Measurements from ENCODE around the gene ZDHHC20. TPM values are rescaled to one million over a fixed set of nuclear protein-coding genes. Genes with fewer than 3 reads are reported as not detected.

Gene ZDHHC20
- polyA plus RNA-seq, 2 of the 4 experiments (the other 2 are of a cell fraction), result 26.9 to 57.0 TPM

- ATAC-seq (no peak), FAIRE-seq (no peak), DNase-seq (ENCODE audit: low read depth in 1 of 2, low spot score in 1 of 2) (no peak)
- no peak overlapping the region for H3K4me3 ChIP-seq
- ChIA-PET CTCF (interaction anchor here (1.0 kb wide), 1 partner anchor 140 kb away, joined by 5 read pairs; no protein-coding TSS in a partner anchor), POLR2A (no interaction called here)
- 59% methylated on average over 8 of the region's 10 CpGs for WGBS (ENCODE audit: missing lambda C conversion rate)
- H3K4me2 ChIP-seq, result no peak overlapping the region
- no peaks in the 10 kb centered on the region for H3K4me1 ChIP-seq
- H3K27ac ChIP-seq, result no peak overlapping the region
- TF ChIP-seq MAFK (IDR thresholded peaks at IDR 0.05; ENCODE audit: partially characterized antibody), result peak; percentile 6
- no peak for TF ChIP-seq RARB (CRISPR knock-in tag; IDR thresholded peaks at IDR 0.05)
- H3K9me3 ChIP-seq, result 0 out of 3 replicates have a peak, but pooled peaks cover 5% of the 10 kb centered on the region
These were observed 122.3 kb downstream of the ZDHHC20 start for GRCh38 chr13:21336609-21337349.

DNA sequence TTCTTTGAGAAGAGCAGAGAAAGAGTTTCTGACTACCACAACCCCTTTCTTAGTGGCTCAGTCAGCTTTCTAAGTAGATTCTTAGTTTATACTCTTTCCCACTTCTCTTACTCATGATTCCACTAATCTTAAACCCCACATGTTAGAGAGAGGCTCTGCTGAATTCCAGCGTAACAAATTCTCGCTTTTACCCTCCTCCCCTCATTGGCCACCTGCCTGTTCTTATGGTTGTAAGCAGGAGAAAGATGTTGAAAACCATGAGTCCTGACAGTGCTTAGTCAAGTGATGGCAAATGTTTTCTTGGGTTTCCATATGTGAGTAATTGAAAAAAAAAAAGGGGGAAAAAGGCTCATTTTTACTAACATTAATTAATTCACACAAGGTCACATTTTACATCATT is 125.9 kb downstream of the ZDHHC20 start:
- no peak for TF ChIP-seq CBX2 (IDR thresholded peaks at IDR 0.05; ENCODE audit: borderline replicate concordance, low read depth)
- TF ChIP-seq PBX3 (IDR thresholded peaks at IDR 0.05), result no peak
- TF ChIP-seq FOSL2 (IDR thresholded peaks at IDR 0.05), result no peak
- TF ChIP-seq FOSL2 (CRISPR knock-in tag; IDR thresholded peaks at IDR 0.05), result no peak
- TF ChIP-seq ZC3H11A (IDR thresholded peaks at IDR 0.05), result no peak
- TF ChIP-seq SMC3 (IDR thresholded peaks at IDR 0.05), result no peak
- no peak for TF ChIP-seq ZFP36 (IDR thresholded peaks at IDR 0.05; ENCODE audit: borderline replicate concordance, partially characterized antibody)
- no peak for TF ChIP-seq ATOH8 (CRISPR knock-in tag; IDR thresholded peaks at IDR 0.05; ENCODE audit: low read depth)
- no peak for TF ChIP-seq JUNB (IDR thresholded peaks at IDR 0.05)
- Histone ChIP-seq H3K9me3 (0 out of 3 replicates have a peak, but pooled peaks cover 5% of the 10 kb centered on the region), H3K4me1 (no peaks in the 10 kb centered on the region), H3K27ac (no peak overlapping the region), H3K4me2 (no peak overlapping the region), H3K4me3 (no peak overlapping the region)
- ChIA-PET POLR2A (no interaction called here), CTCF (no interaction called here)
- DNase-seq (ENCODE audit: low read depth in 1 of 2, low spot score in 1 of 2) (no peak), ATAC-seq (no peak), FAIRE-seq (no peak)
- 43% methylated on average over 2 of the region's 2 CpGs for WGBS (ENCODE audit: missing lambda C conversion rate)

- Histone ChIP-seq H3K4me1 (no peaks in the 10 kb centered on the region), H3K4me2 (no peak overlapping the region), H3K9me3 (0 out of 3 replicates have a peak, but pooled peaks cover 2% of the 10 kb centered on the region), H3K4me3 (no peak overlapping the region), H3K27ac (no peak overlapping the region)
- no peak for TF ChIP-seq CHD2 (IDR thresholded peaks at IDR 0.05; ENCODE audit: low read length, partially characterized antibody)
- peak; percentile 10 for TF ChIP-seq MAFK (IDR thresholded peaks at IDR 0.05; ENCODE audit: partially characterized antibody)
- FAIRE-seq (no peak), DNase-seq (ENCODE audit: low read depth in 1 of 2, low spot score in 1 of 2) (no peak), ATAC-seq (no peak)
- WGBS (ENCODE audit: missing lambda C conversion rate), result 30% methylated on average over 7 of the region's 8 CpGs
- ChIA-PET POLR2A (no interaction called here), CTCF (no interaction called here)
These were observed 128.8 kb downstream of the ZDHHC20 start for GRCh38 chr13:21330126-21330861.

DNA sequence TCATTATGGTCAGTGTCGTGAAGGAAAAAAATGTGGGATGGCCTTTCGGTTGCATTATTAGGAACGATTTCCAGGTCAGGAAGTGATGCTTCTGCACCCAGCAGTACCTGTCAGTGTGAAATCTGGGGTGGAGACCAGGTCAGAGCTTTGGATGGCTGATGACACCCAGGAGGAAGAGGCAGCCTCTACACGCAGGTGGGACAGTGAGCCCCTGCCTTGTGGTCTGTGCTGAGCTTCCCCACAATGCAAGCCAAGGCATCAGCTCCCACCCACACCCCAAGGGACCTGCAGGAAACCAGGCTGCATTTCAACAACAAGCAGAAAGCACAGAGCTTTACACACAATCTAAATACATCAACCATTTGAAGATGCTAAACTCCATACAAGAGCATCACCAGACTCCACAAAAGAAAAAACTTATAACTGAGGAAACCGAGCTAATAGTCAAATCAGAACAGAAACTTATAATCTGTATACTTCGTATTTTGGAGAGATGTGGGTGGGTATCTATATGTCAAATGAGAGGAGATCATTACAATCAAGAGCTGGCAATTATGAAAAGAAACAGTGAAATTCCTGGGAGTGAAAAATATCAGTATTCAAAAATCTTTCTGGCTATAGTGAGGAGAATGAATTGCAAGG is 130.1 kb downstream of the ZDHHC20 start:
- CTCF ChIA-PET, result interaction anchor here (0.6 kb wide), 1 partner anchor 617 kb away, joined by 3 read pairs; no protein-coding TSS in a partner anchor
- Histone ChIP-seq H3K9me3 (no peaks in the 10 kb centered on the region), H3K4me3 (no peak overlapping the region), H3K4me2 (no peak overlapping the region), H3K4me1 (no peaks in the 10 kb centered on the region), H3K27ac (no peak overlapping the region)
- DNase-seq (ENCODE audit: low read depth in 1 of 2, low spot score in 1 of 2) (no peak), FAIRE-seq (no peak), ATAC-seq (no peak)
- no peak for TF ChIP-seq EHF (CRISPR knock-in tag; IDR thresholded peaks at IDR 0.05)
- no peak for TF ChIP-seq EP300 (IDR thresholded peaks at IDR 0.05)
- no peak for TF ChIP-seq JUNB (IDR thresholded peaks at IDR 0.05)
- TF ChIP-seq TFCP2L1 (CRISPR knock-in tag; IDR thresholded peaks at IDR 0.05), result no peak
- no peak for TF ChIP-seq RNF2 (IDR thresholded peaks at IDR 0.05; ENCODE audit: borderline replicate concordance, low read depth)
- no peak for TF ChIP-seq ZSCAN20 (CRISPR knock-in tag; IDR thresholded peaks at IDR 0.05)
- no peak for TF ChIP-seq CTCF (IDR thresholded peaks at IDR 0.05)
- no peak for TF ChIP-seq FOSL2 (IDR thresholded peaks at IDR 0.05)
- no peak for TF ChIP-seq FOSL2 (CRISPR knock-in tag; IDR thresholded peaks at IDR 0.05)
- no peak for TF ChIP-seq CHD4 (IDR thresholded peaks at IDR 0.05; ENCODE audit: borderline replicate concordance)
- no peak for TF ChIP-seq ZC3H11A (IDR thresholded peaks at IDR 0.05)
- no peak for TF ChIP-seq HDAC2 (IDR thresholded peaks at IDR 0.05)
- TF ChIP-seq HOXB5 (CRISPR knock-in tag; IDR thresholded peaks at IDR 0.05), result no peak
- 29% methylated on average over 6 of the region's 6 CpGs for WGBS (ENCODE audit: missing lambda C conversion rate)
- POLR2A ChIA-PET, result no interaction called here

Data from A549 (cell line).